CD8-positive, alpha-beta memory T cell (primary cell): ENCODE data around the gene CRYBG2. TPM values are rescaled to one million over a fixed set of nuclear protein-coding genes. Genes with fewer than 3 reads are reported as not detected.
A peak's percentile ranks its signal among the peaks of the same experiment; 100 is the strongest.

Source experiments
- CTCF ChIA-PET: fragments of 350-600 bp; sonication (Branson Sonifier 250); formaldehyde crosslinking; loops from one replicate; lab custom pipeline; 2021; ENCODE audit warnings: antibody characterized with exemption; lab: Charles Lee
- POLR2A ChIA-PET: fragments of 350-600 bp; sonication (Branson Sonifier 250); formaldehyde crosslinking; loops from one replicate; lab custom pipeline; 2021; ENCODE audit warnings: antibody characterized with exemption; lab: Charles Lee
- DNase-seq, 5 donors: peaks; one replicate each; pipeline versions ENCODE4 v3.0.0 to v3.0.0-alpha.2; 2020 to 2022; ENCODE audit warnings: mixed read lengths in 1 of 5
- H3K27ac ChIP-seq: one replicate; pipeline ENCODE4 v1.7.0; 2013; ENCODE audit warnings: low read depth, mild to moderate bottlenecking, low read length, moderate library complexity
- H3K27me3 ChIP-seq: 2 replicates; pipeline ENCODE4 v1.7.0; 2013; ENCODE audit warnings: low read length, mild to moderate bottlenecking; ENCODE audit not compliant: insufficient read depth, poor library complexity, severe bottlenecking
- H3K36me3 ChIP-seq: 2 replicates; pipeline ENCODE4 v1.7.0; 2013; ENCODE audit warnings: mild to moderate bottlenecking, low read length, moderate library complexity; ENCODE audit not compliant: insufficient read depth
- H3K4me1 ChIP-seq: 2 replicates; pipeline ENCODE4 v1.7.0; 2013; ENCODE audit warnings: mild to moderate bottlenecking, low read length, moderate library complexity; ENCODE audit not compliant: insufficient read depth
- H3K4me3 ChIP-seq: 2 replicates; pipeline ENCODE4 v1.7.0; 2013; ENCODE audit warnings: mild to moderate bottlenecking, low read length
- H3K9me3 ChIP-seq: 2 replicates; pipeline ENCODE4 v1.7.0; 2013; ENCODE audit warnings: mild to moderate bottlenecking, low read length
- H3K27ac Mint-ChIP-seq, 8 donors: one replicate each; pipeline ENCODE4 v1.8.0; 2020 to 2021; ENCODE audit warnings: mixed read lengths in 8 of 8, mild to moderate bottlenecking in 6 of 8, inconsistent platforms in 3 of 8, moderate library complexity in 3 of 8
- H3K27me3 Mint-ChIP-seq, 2 donors: one replicate each; pipeline ENCODE4 v1.8.0; 2020 to 2021; ENCODE audit warnings: mixed read lengths in 2 of 2, mild to moderate bottlenecking in 1 of 2, moderate library complexity in 1 of 2
- H3K36me3 Mint-ChIP-seq, 3 donors: one replicate each; pipeline ENCODE4 v1.8.0; 2020 to 2021; ENCODE audit warnings: mixed read lengths in 3 of 3, inconsistent platforms in 1 of 3, mild to moderate bottlenecking in 1 of 3
- H3K4me1 Mint-ChIP-seq, 3 donors: one replicate each; pipeline ENCODE4 v1.8.0; 2020 to 2021; ENCODE audit warnings: mixed read lengths in 3 of 3, inconsistent platforms in 1 of 3, mild to moderate bottlenecking in 1 of 3
- H3K4me3 Mint-ChIP-seq, 7 donors: one replicate each; pipeline ENCODE4 v1.8.0; 2020 to 2021; ENCODE audit warnings: mixed read lengths in 7 of 7, mild to moderate bottlenecking in 6 of 7, moderate library complexity in 4 of 7, inconsistent platforms in 2 of 7
- H3K9me3 Mint-ChIP-seq, 5 donors: one replicate each; pipeline ENCODE4 v1.8.0; 2020 to 2022; ENCODE audit warnings: mixed read lengths in 5 of 5, mild to moderate bottlenecking in 3 of 5, moderate library complexity in 2 of 5, inconsistent platforms in 1 of 5
- polyA plus RNA-seq: library from polyadenylated mRNA; unstranded; fragments of 300-500 nt; fragmentation: Illumina TruSeq; gene quantifications from one replicate; pipeline ENCODE4 v1.2.3, GENCODE V29; 2021
- total RNA-seq, 2 experiments: library from RNA; stranded (reverse); gene quantifications; one replicate each; pipeline ENCODE4 v1.2.3, GENCODE V29; 2021

The CRYBG2 gene
- total and polyA plus RNA-seq, 3 experiments from 2014 or later: 0.85 to 1.9 (median 1.3) TPM

DNA sequence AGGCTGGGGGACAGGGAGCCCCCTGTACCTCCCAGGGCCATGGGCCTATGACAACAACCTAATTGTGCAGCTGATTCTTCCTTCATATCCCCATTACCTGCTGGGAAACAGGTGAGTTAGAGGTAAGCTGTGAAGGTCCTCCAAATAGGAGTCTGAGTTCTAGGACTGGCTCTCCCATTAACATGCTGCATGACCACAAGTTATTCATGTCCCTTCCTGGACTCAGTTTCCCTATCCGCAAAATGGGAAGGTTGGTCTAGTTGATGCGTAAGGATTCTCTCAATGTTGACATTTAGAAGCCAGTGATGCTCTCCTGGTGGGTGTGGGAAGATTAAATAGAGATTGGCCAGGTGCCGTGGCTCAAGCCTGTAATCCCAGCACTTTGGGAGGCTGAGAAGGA is 14.6 kb upstream of the CRYBG2 start:
- DNase-seq: no peak
- no peak overlapping the region for H3K27ac ChIP-seq
- Mint-ChIP-seq H3K9me3 (peaks cover 0 to 5% (median 0%) of the 10 kb centered on the region in 5 donors), H3K27me3 (peaks cover 0 to 4% of the 10 kb centered on the region in 2 donors), H3K36me3 (peaks cover 0 to 4% (median 4%) of the 10 kb centered on the region in 3 donors), H3K4me3 (peak overlapping the region in 6 of 7 donors; percentile 21 to 82 (median 66)), H3K4me1 (peaks cover 58 to 77% (median 65%) of the 10 kb centered on the region in 3 donors), H3K27ac (peak overlapping the region in 6 of 8 donors; percentile 12 to 70 (median 41))
- no peaks in the 10 kb centered on the region for H3K36me3 ChIP-seq
- no peaks in the 10 kb centered on the region for H3K27me3 ChIP-seq
- POLR2A ChIA-PET: no interaction called here
- peaks cover 60% of the 10 kb centered on the region for H3K4me1 ChIP-seq
- CTCF ChIA-PET: interaction anchor here (1.1 kb wide), 2 partner anchors 10 to 22 kb away, joined by 3 to 4 read pairs; no protein-coding TSS in a partner anchor
- H3K4me3 ChIP-seq: no peak overlapping the region
- no peaks in the 10 kb centered on the region for H3K9me3 ChIP-seq

DNA sequence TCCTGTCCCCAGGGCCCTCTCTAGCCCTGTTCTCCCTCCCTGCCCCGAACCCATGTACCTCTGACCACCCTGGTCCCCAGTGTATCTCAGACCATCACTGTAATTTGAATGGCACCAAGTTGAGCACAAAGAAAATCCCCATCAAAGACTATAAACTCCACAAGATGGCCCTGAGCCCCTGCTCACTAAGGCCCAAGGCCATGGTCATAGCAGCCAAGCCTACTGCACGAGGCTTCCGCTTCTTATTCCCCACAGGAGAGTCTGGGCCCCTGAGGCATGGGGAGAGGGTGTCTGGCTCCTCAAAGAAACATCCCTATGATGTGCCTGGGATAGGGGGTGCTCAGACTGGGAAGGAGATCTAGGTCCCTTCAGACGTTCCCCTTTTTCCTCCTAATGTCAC is 14.1 kb upstream of the CRYBG2 start:
- peak overlapping the region; percentile 23 to 82 (median 65) for H3K4me3 Mint-ChIP-seq
- peaks cover 60% of the 10 kb centered on the region for H3K4me1 ChIP-seq
- peaks cover 0 to 5% (median 0%) of the 10 kb centered on the region in 5 donors for H3K9me3 Mint-ChIP-seq
- H3K36me3 Mint-ChIP-seq: peaks cover 0 to 4% (median 4%) of the 10 kb centered on the region in 3 donors
- POLR2A ChIA-PET: interaction anchor here (0.5 kb wide), 1 partner anchor 40 kb away, joined by 3 read pairs; no protein-coding TSS in a partner anchor
- H3K36me3 ChIP-seq: no peaks in the 10 kb centered on the region
- no peak overlapping the region for H3K4me3 ChIP-seq
- H3K27ac Mint-ChIP-seq: peak overlapping the region in 5 of 8 donors; percentile 31 to 70 (median 60)
- DNase-seq: no peak
- H3K9me3 ChIP-seq: no peaks in the 10 kb centered on the region
- no peaks in the 10 kb centered on the region for H3K27me3 ChIP-seq
- peaks cover 0 to 5% of the 10 kb centered on the region in 2 donors for H3K27me3 Mint-ChIP-seq
- H3K27ac ChIP-seq: no peak overlapping the region
- H3K4me1 Mint-ChIP-seq: peaks cover 58 to 77% (median 65%) of the 10 kb centered on the region in 3 donors
- CTCF ChIA-PET: interaction anchor here (1.1 kb wide), 2 partner anchors 9 to 23 kb away, joined by 3 to 4 read pairs; no protein-coding TSS in a partner anchor

DNA sequence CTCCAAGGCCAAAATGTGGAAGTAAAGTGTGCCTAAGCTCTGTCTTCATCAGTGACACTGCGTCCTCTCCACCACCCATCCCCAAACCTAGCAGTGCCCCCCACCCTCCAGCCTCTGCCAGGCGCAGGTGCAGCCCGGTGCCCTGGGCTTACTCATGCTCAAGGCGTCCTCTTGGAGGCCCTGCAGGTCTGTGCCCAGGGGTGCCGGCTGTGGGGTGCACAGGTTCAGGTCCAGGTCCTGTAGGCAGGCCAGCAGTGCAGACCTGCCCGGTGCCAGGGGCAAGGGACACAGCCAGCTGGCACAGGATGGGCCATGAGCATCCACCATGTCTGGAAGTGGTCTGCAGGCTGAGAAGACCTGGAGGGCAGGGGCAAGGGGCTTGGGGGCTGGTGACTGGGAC is 13.5 kb upstream of the CRYBG2 start:
- Histone ChIP-seq H3K4me1 (peaks cover 58% of the 10 kb centered on the region), H3K4me3 (no peak overlapping the region), H3K9me3 (no peaks in the 10 kb centered on the region), H3K36me3 (no peaks in the 10 kb centered on the region), H3K27me3 (no peaks in the 10 kb centered on the region), H3K27ac (no peak overlapping the region)
- Mint-ChIP-seq H3K27ac (peak overlapping the region in 3 of 8 donors; percentile 47 to 70 (median 60)), H3K9me3 (peaks cover 0 to 5% (median 0%) of the 10 kb centered on the region in 5 donors), H3K27me3 (peaks cover 0 to 9% of the 10 kb centered on the region in 2 donors), H3K4me3 (peak overlapping the region in 6 of 7 donors; percentile 23 to 82 (median 64)), H3K4me1 (peaks cover 57 to 76% (median 63%) of the 10 kb centered on the region in 3 donors), H3K36me3 (peaks cover 0 to 4% (median 4%) of the 10 kb centered on the region in 3 donors)
- no peak for DNase-seq
- POLR2A ChIA-PET: no interaction called here
- CTCF ChIA-PET: interaction anchor here (1.8 kb wide), 1 partner anchor 24 kb away, joined by 6 read pairs; no protein-coding TSS in a partner anchor

- Histone ChIP-seq H3K9me3 (no peaks in the 10 kb centered on the region), H3K36me3 (no peaks in the 10 kb centered on the region), H3K27ac (no peak overlapping the region), H3K27me3 (peaks cover 14% of the 10 kb centered on the region), H3K4me3 (no peak overlapping the region), H3K4me1 (peaks cover 43% of the 10 kb centered on the region)
- Mint-ChIP-seq H3K36me3 (peaks cover 0 to 4% (median 2%) of the 10 kb centered on the region in 3 donors), H3K27me3 (peaks cover 11 to 21% of the 10 kb centered on the region in 2 donors), H3K4me1 (peaks cover 53 to 77% (median 59%) of the 10 kb centered on the region in 3 donors), H3K27ac (peak overlapping the region in 3 of 8 donors; percentile 15 to 67 (median 30)), H3K9me3 (no peaks in the 10 kb centered on the region), H3K4me3 (peak overlapping the region in 2 of 7 donors; percentile 39 to 72)
- DNase-seq: no peak
- POLR2A ChIA-PET: interaction anchor here (0.6 to 1.6 kb wide), 2 partner anchors 47 to 278 kb away, joined by 3 to 4 read pairs; partner anchors contain the start of gene CD52
- CTCF ChIA-PET: interaction anchor here (1.1 to 8.1 kb wide), 18 partner anchors 11 to 89 kb away, joined by 3 to 144 read pairs (median 12); partner anchors contain the start of genes CRYBG2 and SH3BGRL3
Observed at GRCh38 chr1:26364956-26365355, 11.0 kb upstream of the CRYBG2 start.

DNA sequence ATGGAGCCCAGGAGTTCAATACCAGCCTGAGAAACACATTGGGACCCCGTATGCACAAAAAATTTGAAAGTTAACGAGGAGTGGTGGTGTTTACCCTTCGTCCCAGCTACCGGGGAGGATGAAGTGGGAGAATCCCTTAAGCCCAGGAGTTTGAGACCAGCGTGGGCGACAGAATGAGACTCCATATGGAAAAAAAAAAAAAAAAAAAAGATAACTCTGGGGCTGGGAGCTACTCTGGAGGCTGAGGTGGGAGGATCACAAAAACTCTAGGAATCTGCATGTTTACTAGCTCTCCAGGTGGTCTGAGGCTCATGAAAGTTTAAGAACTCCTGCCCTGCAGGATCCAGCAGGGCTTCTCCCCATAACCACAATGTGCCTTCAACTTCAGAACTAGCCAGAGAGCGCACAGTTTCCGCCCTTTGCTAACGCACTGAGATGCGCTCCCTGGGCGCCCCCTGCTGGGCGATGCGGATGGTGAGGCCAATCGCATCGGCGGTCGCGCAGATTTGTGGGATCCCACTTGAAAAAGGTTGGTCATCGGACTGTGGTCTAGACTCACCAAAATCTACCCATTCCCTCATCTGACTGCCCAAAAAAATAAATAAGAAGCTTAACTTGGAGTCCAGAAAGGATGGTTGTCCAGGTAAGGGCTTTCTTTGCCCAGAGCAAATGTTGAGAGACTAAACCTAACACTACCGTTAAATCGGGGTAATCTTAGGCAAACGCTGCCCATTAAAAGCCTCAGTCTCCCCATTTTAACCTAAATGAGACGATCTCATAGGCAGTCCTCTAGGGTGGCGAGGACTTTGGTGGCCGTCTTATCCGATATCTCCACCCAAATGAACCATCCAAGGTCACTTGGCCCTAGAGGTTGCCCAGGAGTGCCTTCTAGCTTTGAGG is 9.9 kb upstream of the CRYBG2 start:
- no peak overlapping the region for H3K4me3 ChIP-seq
- H3K4me3 Mint-ChIP-seq: peak overlapping the region in 5 of 7 donors; percentile 4 to 72 (median 61)
- H3K36me3 Mint-ChIP-seq: peaks cover 0 to 4% (median 2%) of the 10 kb centered on the region in 3 donors
- H3K27me3 ChIP-seq: peaks cover 14% of the 10 kb centered on the region
- H3K27ac Mint-ChIP-seq: peak overlapping the region in 5 of 8 donors; percentile 18 to 59 (median 32)
- no peak overlapping the region for H3K27ac ChIP-seq
- ChIA-PET CTCF (interaction anchor here (0.6 to 8.1 kb wide), 37 partner anchors 8 to 194 kb away, joined by 3 to 144 read pairs (median 4); partner anchors contain the start of genes CRYBG2, SH3BGRL3 and ZNF593), POLR2A (interaction anchor here (0.6 to 1.6 kb wide), 5 partner anchors 10 to 88 kb away, joined by 3 to 6 read pairs (median 3); partner anchors contain the start of gene CD52)
- DNase-seq: peak; percentile 75 to 87 (median 78)
- peaks cover 46% of the 10 kb centered on the region for H3K4me1 ChIP-seq
- peaks cover 60 to 84% (median 66%) of the 10 kb centered on the region in 3 donors for H3K4me1 Mint-ChIP-seq
- peaks cover 11 to 25% of the 10 kb centered on the region in 2 donors for H3K27me3 Mint-ChIP-seq
- H3K9me3 Mint-ChIP-seq: no peaks in the 10 kb centered on the region
- no peaks in the 10 kb centered on the region for H3K9me3 ChIP-seq
- H3K36me3 ChIP-seq: no peaks in the 10 kb centered on the region

DNA sequence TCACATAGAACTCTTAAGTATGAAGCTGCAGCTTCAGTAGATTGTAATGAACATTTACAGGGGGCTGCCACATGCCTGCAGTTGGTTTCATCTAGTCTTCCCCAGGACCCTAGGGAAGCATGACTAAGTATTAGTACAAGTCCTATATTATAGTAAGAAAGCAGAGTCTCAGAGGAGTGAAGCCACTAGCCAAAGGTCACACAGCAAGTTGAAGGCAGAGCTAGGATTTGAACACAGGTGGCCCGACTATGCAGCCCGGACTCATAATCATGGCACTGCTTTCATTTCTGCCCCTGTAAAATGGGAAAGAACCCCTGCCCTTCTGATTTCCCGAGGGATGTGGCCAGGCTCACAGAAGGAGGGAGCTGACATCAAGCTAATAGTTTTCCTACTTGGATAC is 8.4 kb upstream of the CRYBG2 start:
- Mint-ChIP-seq H3K27ac (peak overlapping the region in 3 of 8 donors; percentile 23 to 76 (median 48)), H3K4me3 (peak overlapping the region in 3 of 7 donors; percentile 0 to 69 (median 69)), H3K36me3 (peaks cover 0 to 3% (median 2%) of the 10 kb centered on the region in 3 donors), H3K9me3 (no peaks in the 10 kb centered on the region), H3K27me3 (peaks cover 11 to 25% of the 10 kb centered on the region in 2 donors), H3K4me1 (peaks cover 55 to 80% (median 62%) of the 10 kb centered on the region in 3 donors)
- Histone ChIP-seq H3K4me1 (peaks cover 43% of the 10 kb centered on the region), H3K4me3 (no peak overlapping the region), H3K27me3 (peaks cover 14% of the 10 kb centered on the region), H3K27ac (no peak overlapping the region), H3K9me3 (no peaks in the 10 kb centered on the region), H3K36me3 (no peaks in the 10 kb centered on the region)
- CTCF ChIA-PET: interaction anchor here (0.7 to 8.1 kb wide), 14 partner anchors 8 to 87 kb away, joined by 3 to 144 read pairs (median 12); partner anchors contain the start of genes CRYBG2 and SH3BGRL3
- no peak for DNase-seq
- POLR2A ChIA-PET: interaction anchor here (0.8 to 1.5 kb wide), 2 partner anchors 13 to 83 kb away, joined by 3 to 4 read pairs; partner anchors contain the start of gene SH3BGRL3

DNA sequence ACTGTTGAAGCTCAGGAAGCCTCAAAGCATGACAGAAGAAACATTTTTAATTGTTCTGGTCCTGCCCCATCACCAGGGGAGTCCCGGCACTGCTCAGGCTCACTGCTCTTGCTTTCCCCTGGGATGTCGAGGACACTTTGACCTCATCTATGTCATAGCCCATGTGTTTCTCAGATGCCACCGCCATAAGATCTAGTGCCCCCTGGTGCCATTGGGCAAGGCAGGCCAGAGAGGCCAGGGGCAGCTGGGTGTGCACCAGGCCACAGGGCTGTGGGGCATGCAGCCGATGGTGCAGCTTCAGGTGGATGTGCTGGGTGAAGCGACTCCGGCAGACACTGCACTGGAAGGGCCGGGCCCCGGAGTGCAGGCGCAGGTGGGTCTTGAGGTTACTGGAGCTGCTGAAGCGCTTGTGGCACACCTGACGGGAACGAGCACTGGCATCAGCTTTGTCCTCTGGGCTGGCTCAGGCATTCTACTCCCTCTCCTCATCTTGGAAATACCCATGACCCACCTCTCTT is 7.7 kb upstream of the CRYBG2 start:
- H3K27me3 Mint-ChIP-seq: peaks cover 11 to 25% of the 10 kb centered on the region in 2 donors
- peaks cover 14% of the 10 kb centered on the region for H3K27me3 ChIP-seq
- H3K4me3 ChIP-seq: no peak overlapping the region
- H3K4me3 Mint-ChIP-seq: peak overlapping the region in 6 of 7 donors; percentile 0 to 69 (median 59)
- H3K36me3 ChIP-seq: no peaks in the 10 kb centered on the region
- H3K27ac Mint-ChIP-seq: peak overlapping the region in 4 of 8 donors; percentile 24 to 76 (median 62)
- peaks cover 43% of the 10 kb centered on the region for H3K4me1 ChIP-seq
- H3K36me3 Mint-ChIP-seq: peaks cover 0 to 3% (median 2%) of the 10 kb centered on the region in 3 donors
- H3K4me1 Mint-ChIP-seq: peaks cover 57 to 76% (median 62%) of the 10 kb centered on the region in 3 donors
- ChIA-PET POLR2A (interaction anchor here (0.6 to 2.0 kb wide), 6 partner anchors 9 to 917 kb away, joined by 3 to 6 read pairs (median 3); partner anchors contain the start of gene SH3BGRL3), CTCF (interaction anchor here (0.7 to 8.1 kb wide), 11 partner anchors 15 to 86 kb away, joined by 3 to 144 read pairs (median 6); partner anchors contain the start of gene SH3BGRL3)
- no peak overlapping the region for H3K27ac ChIP-seq
- no peak for DNase-seq
- no peaks in the 10 kb centered on the region for H3K9me3 ChIP-seq
- no peaks in the 10 kb centered on the region for H3K9me3 Mint-ChIP-seq
